Measurements from ENCODE around the gene ACO2. TPM values are rescaled to one million over a fixed set of nuclear protein-coding genes. Genes with fewer than 3 reads are reported as not detected.
"Not testable (repeated sequence)": the region's sequence is repeated elsewhere in the genome, so short reads cannot be mapped to it uniquely, and the experiment has no call there.

The ACO2 gene
- total and polyA plus RNA-seq, 2 of the 13 experiments (the other 11 are each of a cell fraction or from before 2014, with no cell fraction given) = 19.2 to 45.6 TPM

GRCh38 chr22:41460071-41460470, 8.8 kb upstream of the ACO2 start:
- CTCF ChIA-PET (ENCODE audit: low intra/inter-chr PET ratio, low total read pairs); intact Hi-C loops (cut with micrococcal nuclease; ENCODE audit: unreplicated experiment); BruUV-seq (replicated peaks); H3K79me2 ChIP-seq (ENCODE audit: insufficient read depth, low read length); H2AFZ ChIP-seq (ENCODE audit: low read length); DNase-seq (ENCODE audit: low spot score); H3K27me3 ChIP-seq (ENCODE audit: control insufficient read depth in 1 of 2, insufficient read depth in 2 of 2, low read length in 2 of 2); FAIRE-seq; H3K9me3 ChIP-seq (ENCODE audit: low read length); in situ Hi-C loops (cut with HindIII; ENCODE audit: extremely low pct_ligation_motif_present, low pct_unique_long_range_greater_than_20kb); H3K9ac ChIP-seq (ENCODE audit: insufficient read depth, low read depth, low read length); H3K27ac ChIP-seq (ENCODE audit: extremely low read length, insufficient read depth, low read length); H3K4me3 ChIP-seq (replicated peaks in 1 of 3; ENCODE audit: insufficient read depth in 1 of 3, low read depth in 2 of 3, low read length in 3 of 3); H4K20me1 ChIP-seq (ENCODE audit: insufficient read depth, low read length); ATAC-seq; H3K4me2 ChIP-seq (ENCODE audit: low read depth, low read length): not testable (repeated sequence)
- POLR2A ChIA-PET = interaction anchor here (5.0 to 6.9 kb wide), 2 partner anchors 9 to 13 kb away, joined by 21 to 44 read pairs; partner anchors contain the start of genes ACO2, PHF5A and TOB2
- 98% methylated on average over 5 of the region's 5 CpGs for WGBS (ENCODE audit: low lambda C conversion rate)
- H3K4me1 ChIP-seq (ENCODE audit: insufficient read depth, low read length) = peaks cover 24% of the 10 kb centered on the region
- H3K36me3 ChIP-seq (replicated peaks in 1 of 2; ENCODE audit: control insufficient read depth in 1 of 2, insufficient read depth in 2 of 2, low read length in 2 of 2) = peaks cover 16 to 45% of the 10 kb centered on the region in 2 experiments

- in situ Hi-C loops (cut with HindIII; ENCODE audit: extremely low pct_ligation_motif_present, low pct_unique_long_range_greater_than_20kb) (no loop called here), intact Hi-C loops (cut with micrococcal nuclease; ENCODE audit: unreplicated experiment) (no loop called here)
- H3K9ac ChIP-seq (ENCODE audit: insufficient read depth, low read depth, low read length) = no peak overlapping the region
- 99% methylated on average over 4 of the region's 4 CpGs for WGBS (ENCODE audit: low lambda C conversion rate)
- no peaks in the 10 kb centered on the region for H3K27me3 ChIP-seq (ENCODE audit: control insufficient read depth in 1 of 2, insufficient read depth in 2 of 2, low read length in 2 of 2)
- POLR2A ChIA-PET = interaction anchor here (1.9 to 2.2 kb wide), 2 partner anchors 8 to 15 kb away, joined by 4 to 9 read pairs; partner anchors contain the start of gene TOB2
- H2AFZ ChIP-seq (ENCODE audit: low read length) = no peak overlapping the region
- peaks cover 19% of the 10 kb centered on the region for H3K79me2 ChIP-seq (ENCODE audit: insufficient read depth, low read length)
- no peak overlapping the region for H3K4me3 ChIP-seq (replicated peaks in 1 of 3; ENCODE audit: insufficient read depth in 1 of 3, low read depth in 2 of 3, low read length in 3 of 3)
- H3K27ac ChIP-seq (ENCODE audit: extremely low read length, insufficient read depth, low read length) = no peak overlapping the region
- no peaks in the 10 kb centered on the region for H3K9me3 ChIP-seq (ENCODE audit: low read length)
- H3K4me2 ChIP-seq (ENCODE audit: low read depth, low read length) = no peak overlapping the region
- CTCF ChIA-PET (ENCODE audit: low intra/inter-chr PET ratio, low total read pairs) = no interaction called here
- peaks cover 19 to 62% of the 10 kb centered on the region in 2 experiments for H3K36me3 ChIP-seq (replicated peaks in 1 of 2; ENCODE audit: control insufficient read depth in 1 of 2, insufficient read depth in 2 of 2, low read length in 2 of 2)
- FAIRE-seq (no peak), DNase-seq (ENCODE audit: low spot score) (no peak), ATAC-seq (no peak)
- H3K4me1 ChIP-seq (ENCODE audit: insufficient read depth, low read length) = peaks cover 40% of the 10 kb centered on the region
- H4K20me1 ChIP-seq (ENCODE audit: insufficient read depth, low read length) = no peaks in the 10 kb centered on the region; the same call in 1 of the 2 replicates
- TF ChIP-seq CBFB (CRISPR knock-in tag; IDR thresholded peaks at IDR 0.05) = no peak
- TF ChIP-seq NFAT5 (CRISPR knock-in tag; IDR thresholded peaks at IDR 0.05) = no peak
- no peak for TF ChIP-seq KAT2B (IDR thresholded peaks at IDR 0.05; ENCODE audit: borderline replicate concordance, low read depth, low read length)
- TF ChIP-seq MAF1 (CRISPR knock-in tag; IDR thresholded peaks at IDR 0.05; ENCODE audit: borderline replicate concordance) = no peak
- no peak for TF ChIP-seq MBNL3 (CRISPR knock-in tag; conservative IDR thresholded peaks at IDR 0.05)
- no TSS peak for BruUV-seq (replicated peaks)
Measured at GRCh38 chr22:41461901-41462300, 7.0 kb upstream of the ACO2 start.

All from HepG2 (cell line).